Liver (tissue), 9 donors: ENCODE results near the gene SYT5. TPM values are rescaled to one million over a fixed set of nuclear protein-coding genes. Genes with fewer than 3 reads are reported as not detected.

Experiments
- DNase-seq: peaks from one replicate; pipeline ENCODE4 v3.0.0-alpha.2; 2017; ENCODE audit warnings: low spot score
- H3K27ac ChIP-seq, 2 donors: one replicate each; pipeline ENCODE4 v1.7.0; 2013; ENCODE audit warnings: inconsistent platforms in 2 of 2, low read length in 2 of 2, control low read depth in 1 of 2, low read depth in 1 of 2, mild to moderate bottlenecking in 1 of 2
- H3K27me3 ChIP-seq, 4 donors: one replicate each; pipeline versions ENCODE4 v1.6.1 to v1.7.0; 2013; ENCODE audit warnings: low read length in 3 of 4, inconsistent platforms in 1 of 4, mild to moderate bottlenecking in 1 of 4, moderate library complexity in 1 of 4; ENCODE audit not compliant: control insufficient read depth in 4 of 4, insufficient read depth in 4 of 4
- H3K36me3 ChIP-seq, 4 donors: one replicate each; pipeline versions ENCODE4 v1.6.1 to v1.7.0; 2013; ENCODE audit warnings: low read length in 3 of 4, mild to moderate bottlenecking in 3 of 4, low read depth in 1 of 4, moderate library complexity in 1 of 4; ENCODE audit not compliant: control insufficient read depth in 4 of 4, insufficient read depth in 3 of 4
- H3K4me1 ChIP-seq, 4 donors: one replicate each; pipeline versions ENCODE4 v1.6.1 to v1.7.0; 2013; ENCODE audit warnings: low read length in 3 of 4, mild to moderate bottlenecking in 3 of 4, moderate library complexity in 1 of 4; ENCODE audit not compliant: control insufficient read depth in 4 of 4, insufficient read depth in 4 of 4
- H3K4me3 ChIP-seq, 3 donors: one replicate each; pipeline versions ENCODE4 v1.6.1 to v1.7.0; 2013; ENCODE audit warnings: low read length in 3 of 3, control low read depth in 1 of 3, low read depth in 1 of 3, mild to moderate bottlenecking in 1 of 3
- H3K9ac ChIP-seq, 2 donors: one replicate each; pipeline ENCODE4 v1.7.0; 2013; ENCODE audit warnings: low read length in 2 of 2, mild to moderate bottlenecking in 2 of 2, moderate library complexity in 2 of 2, control low read depth in 1 of 2, low read depth in 1 of 2
- H3K9me3 ChIP-seq, 4 donors: one replicate each; pipeline versions ENCODE4 v1.6.1 to v1.7.0; 2013; ENCODE audit warnings: low read length in 3 of 4; ENCODE audit not compliant: control insufficient read depth in 4 of 4
- ATF3 ChIP-seq: IDR thresholded peaks from 2 replicates; pipeline ENCODE4 v1.6.1; 2016; ENCODE audit warnings: antibody characterized with exemption
- CTCF ChIP-seq: fragments of 150-350 bp; IDR thresholded peaks from 2 replicates; pipeline ENCODE4 v1.5.1; 2017; ENCODE audit warnings: improper control_type of control experiment, low read depth, low read length; ENCODE audit not compliant: missing input control
- EGR1 ChIP-seq, 2 donors: IDR thresholded peaks; 2 replicates each; pipeline ENCODE4 v1.6.1; 2016 to 2018; ENCODE audit warnings: antibody characterized with exemption in 2 of 2, low read depth in 2 of 2
- FOXA1 ChIP-seq: IDR thresholded peaks from 2 replicates; pipeline ENCODE4 v1.6.1; 2016; ENCODE audit warnings: antibody characterized with exemption
- FOXA2 ChIP-seq: IDR thresholded peaks from 2 replicates; pipeline ENCODE4 v1.6.1; 2016; ENCODE audit warnings: antibody characterized with exemption
- GABPA ChIP-seq, 2 donors: IDR thresholded peaks in 1 of 2; conservative IDR thresholded peaks in 1 of 2; 2 replicates each; pipeline ENCODE4 v1.6.1; 2016; ENCODE audit warnings: antibody characterized with exemption in 2 of 2, mild to moderate bottlenecking in 1 of 2, moderate library complexity in 1 of 2
- HNF4A ChIP-seq, 2 donors: conservative IDR thresholded peaks; 2 replicates each; pipeline ENCODE4 v1.6.1; 2016; ENCODE audit warnings: antibody characterized with exemption in 2 of 2, mild to moderate bottlenecking in 2 of 2
- JUND ChIP-seq, 2 donors: IDR thresholded peaks; 2 replicates each; pipeline ENCODE4 v1.6.1; 2016; ENCODE audit warnings: antibody characterized with exemption in 2 of 2
- MAX ChIP-seq: IDR thresholded peaks from 2 replicates; pipeline ENCODE4 v1.6.1; 2016; ENCODE audit warnings: antibody characterized with exemption
- NR2F2 ChIP-seq: IDR thresholded peaks from 2 replicates; pipeline ENCODE4 v1.6.1; 2016; ENCODE audit warnings: antibody characterized with exemption
- RAD21 ChIP-seq, 2 donors: IDR thresholded peaks; 2 replicates each; pipeline ENCODE4 v1.6.1; 2016; ENCODE audit warnings: antibody characterized with exemption in 2 of 2, mild to moderate bottlenecking in 2 of 2
- REST ChIP-seq: IDR thresholded peaks from 2 replicates; pipeline ENCODE4 v1.6.1; 2016; ENCODE audit warnings: antibody characterized with exemption, mild to moderate bottlenecking
- RXRA ChIP-seq, 2 donors: IDR thresholded peaks; 2 replicates each; pipeline ENCODE4 v1.6.1; 2017 to 2018; ENCODE audit warnings: antibody characterized with exemption in 2 of 2, mild to moderate bottlenecking in 1 of 2
- SP1 ChIP-seq: IDR thresholded peaks from 2 replicates; pipeline ENCODE4 v1.6.1; 2018; ENCODE audit warnings: antibody characterized with exemption, mild to moderate bottlenecking
- TAF1 ChIP-seq: conservative IDR thresholded peaks from 2 replicates; pipeline ENCODE4 v1.6.1; 2016; ENCODE audit warnings: antibody characterized with exemption, mild to moderate bottlenecking
- YY1 ChIP-seq: IDR thresholded peaks from 2 replicates; pipeline ENCODE4 v1.6.1; 2016; ENCODE audit warnings: antibody characterized with exemption, mild to moderate bottlenecking
- ZBTB33 ChIP-seq: IDR thresholded peaks from 2 replicates; pipeline ENCODE4 v1.6.1; 2016; ENCODE audit warnings: antibody characterized with exemption
- WGBS: extraction: QIAGEN DNeasy Blood & Tissue Kit; methylation state at CpG from one replicate; pipeline ENCODE4 v1.1.7; 2013; 5-methylcytosine and 5-hydroxymethylcytosine counted together
- polyA plus RNA-seq, 2 donors: library from polyadenylated mRNA; stranded (reverse) in 1 of 2; unstranded in 1 of 2; fragments of 200-250 nt in 1 of 2; fragments of >200 nt in 1 of 2; fragmentation: Nextera tagmentation in 1 of 2; extraction: Ambion mirVana in 1 of 2; gene quantifications; one replicate each; pipeline versions ENCODE4 v1.2.1 to v1.2.3, GENCODE V29; 2013 to 2015
- total RNA-seq, 2 donors: library from RNA; depleted of rRNA; stranded (reverse); fragments of >200 nt; gene quantifications; one replicate each; pipeline ENCODE4 v1.2.3, GENCODE V29; 2014
- donor health status: healthy.
- donor health status: healthy.
- donor health status: healthy.
- donor health status: healthy.
- donor health status: healthy.

SYT5 gene
- total and polyA plus RNA-seq, 4 donors = under 0.01 TPM; not detected in 3

GRCh38 chr19:55228015-55228391, 47.9 kb upstream of the SYT5 start:
- DNase-seq = peak; percentile 57
- peak overlapping the region; percentile 26 to 42 (median 29) for H3K4me3 ChIP-seq
- TF ChIP-seq CTCF = no peak
- TF ChIP-seq RXRA (IDR thresholded peaks at IDR 0.05) = no peak
- no peak for TF ChIP-seq TAF1
- no peak for TF ChIP-seq ZBTB33
- no peak for TF ChIP-seq ATF3
- no peak for TF ChIP-seq YY1
- no peak for TF ChIP-seq EGR1 (IDR thresholded peaks at IDR 0.05; ENCODE audit: low read depth in 2 of 2)
- TF ChIP-seq RAD21 (IDR thresholded peaks at IDR 0.05) = no peak
- TF ChIP-seq NR2F2 = no peak
- TF ChIP-seq SP1 = no peak
- no peak for TF ChIP-seq FOXA2
- no peak for TF ChIP-seq HNF4A (conservative IDR thresholded peaks at IDR 0.05)
- peaks cover 8 to 25% (median 11%) of the 10 kb centered on the region in 4 donors for H3K36me3 ChIP-seq
- 44% methylated on average over 17 of the region's 17 CpGs for WGBS
- H3K27ac ChIP-seq = peak overlapping the region; percentile 52 to 81
- peak overlapping the region; percentile 9 to 62 for H3K9ac ChIP-seq
- H3K9me3 ChIP-seq = no peaks in the 10 kb centered on the region
- H3K4me1 ChIP-seq = peaks cover 5 to 29% (median 23%) of the 10 kb centered on the region in 4 donors
- H3K27me3 ChIP-seq = no peaks in the 10 kb centered on the region

- no peak overlapping the region for H3K9ac ChIP-seq
- peaks cover 8 to 19% (median 9%) of the 10 kb centered on the region in 4 donors for H3K36me3 ChIP-seq
- H3K27me3 ChIP-seq = no peaks in the 10 kb centered on the region
- WGBS = 90% methylated on average over 25 of the region's 25 CpGs
- peak overlapping the region; percentile 0 to 81 for H3K27ac ChIP-seq
- DNase-seq = peak; percentile 44
- TF ChIP-seq MAX = no peak
- no peak for TF ChIP-seq SP1
- no peak for TF ChIP-seq JUND (IDR thresholded peaks at IDR 0.05)
- TF ChIP-seq RXRA (IDR thresholded peaks at IDR 0.05) = no peak
- TF ChIP-seq EGR1 (IDR thresholded peaks at IDR 0.05; ENCODE audit: low read depth in 2 of 2) = no peak
- no peak for TF ChIP-seq RAD21 (IDR thresholded peaks at IDR 0.05)
- TF ChIP-seq YY1 = no peak
- TF ChIP-seq FOXA1 = no peak
- TF ChIP-seq GABPA (IDR thresholded peaks at IDR 0.05 in 1 of 2, conservative IDR thresholded peaks at IDR 0.05 in 1 of 2) = no peak
- no peak for TF ChIP-seq TAF1
- TF ChIP-seq ATF3 = no peak
- no peak for TF ChIP-seq FOXA2
- no peak for TF ChIP-seq REST
- no peak for TF ChIP-seq HNF4A (conservative IDR thresholded peaks at IDR 0.05)
- TF ChIP-seq NR2F2 = no peak
- no peak for TF ChIP-seq ZBTB33
- peaks cover 5 to 29% (median 23%) of the 10 kb centered on the region in 4 donors for H3K4me1 ChIP-seq
- H3K4me3 ChIP-seq = peak overlapping the region in 1 of 3 donors; percentile 42
- no peaks in the 10 kb centered on the region for H3K9me3 ChIP-seq
Measured at GRCh38 chr19:55227241-55228014, 47.3 kb upstream of the SYT5 start.
